Cardiac muscle cell (in vitro differentiated cells and primary cell): ENCODE measurements around the gene SDK2. TPM values are rescaled to one million over a fixed set of nuclear protein-coding genes. Genes with fewer than 3 reads are reported as not detected.

Source experiments
- DNase-seq, 2 donors: peaks; one replicate each; pipeline versions ENCODE4 v3.0.0 to v3.0.0-alpha.2; 2010 to 2017; ENCODE audit warnings: low read depth in 1 of 2, low spot score in 1 of 2
- H3K27ac ChIP-seq: fragments of 200-600 bp; sonication (generic); 2 replicates; pipeline ENCODE4 v1.5.1; 2016
- H3K27me3 ChIP-seq: fragments of 200-600 bp; sonication (generic); 2 replicates; pipeline ENCODE4 v1.6.0; 2016; ENCODE audit warnings: control low read depth
- H3K36me3 ChIP-seq: fragments of 200-600 bp; sonication (generic); 2 replicates; pipeline ENCODE4 v1.5.1; 2016; ENCODE audit warnings: control low read depth
- H3K4me1 ChIP-seq: fragments of 200-600 bp; sonication (generic); 2 replicates; pipeline ENCODE4 v1.8.1; 2017; ENCODE audit warnings: low read depth, mild to moderate bottlenecking, mixed run types
- H3K4me3 ChIP-seq: fragments of 200-600 bp; sonication (generic); 2 replicates; pipeline ENCODE4 v1.5.1; 2016; ENCODE audit warnings: mild to moderate bottlenecking
- H3K9me3 ChIP-seq: fragments of 200-600 bp; sonication (generic); 2 replicates; pipeline ENCODE4 v1.5.1; 2017; ENCODE audit warnings: low read depth, mild to moderate bottlenecking, control low read depth
- CTCF ChIP-seq: IDR thresholded peaks from 2 replicates; pipeline ENCODE4 v1.5.1; 2012; ENCODE audit warnings: low read depth, mild to moderate bottlenecking, low read length
- polyA plus RNA-seq: library from polyadenylated mRNA; unstranded; fragments of >200 nt; fragmentation: Nextera tagmentation; extraction: Ambion mirVana; gene quantifications from 2 replicates; pipeline ENCODE4 v1.2.1, GENCODE V29; 2016
- total RNA-seq: library from RNA; depleted of rRNA; stranded (reverse); fragments of >200 nt; gene quantifications from 2 replicates; pipeline ENCODE4 v1.2.3, GENCODE V29; 2016

SDK2 gene
- total and polyA plus RNA-seq, 2 experiments from 2014 or later: 11.8 to 46.8 TPM

DNA sequence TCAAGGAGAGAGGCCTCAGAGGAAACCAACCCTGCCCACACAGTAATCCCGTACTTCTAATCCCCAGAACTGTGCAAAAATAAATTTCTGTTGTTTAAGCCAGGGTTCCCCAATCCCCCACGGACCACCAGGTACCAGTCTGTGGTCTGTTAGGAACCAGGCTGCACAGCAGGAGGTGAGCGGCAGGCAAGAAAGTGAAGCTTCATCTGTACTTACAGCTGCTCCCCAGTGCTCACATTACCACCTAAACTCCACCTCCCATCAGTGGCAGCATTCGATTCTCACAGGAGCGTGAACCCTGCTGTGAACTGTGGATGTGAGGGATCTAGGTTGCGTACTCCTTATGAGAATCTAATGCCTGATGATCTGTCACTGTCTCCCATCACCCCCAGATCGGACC, 231.3 kb downstream of the SDK2 start:
- no peaks in the 10 kb centered on the region for H3K9me3 ChIP-seq
- no peaks in the 10 kb centered on the region for H3K27me3 ChIP-seq
- DNase-seq: no peak
- H3K4me1 ChIP-seq: no peaks in the 10 kb centered on the region
- peaks cover 16% of the 10 kb centered on the region for H3K36me3 ChIP-seq
- H3K27ac ChIP-seq: no peak overlapping the region
- no peak for TF ChIP-seq CTCF
- H3K4me3 ChIP-seq: no peak overlapping the region

- no peak for DNase-seq
These were observed 232.9 kb downstream of the SDK2 start for GRCh38 chr17:73411313-73411747.

DNA sequence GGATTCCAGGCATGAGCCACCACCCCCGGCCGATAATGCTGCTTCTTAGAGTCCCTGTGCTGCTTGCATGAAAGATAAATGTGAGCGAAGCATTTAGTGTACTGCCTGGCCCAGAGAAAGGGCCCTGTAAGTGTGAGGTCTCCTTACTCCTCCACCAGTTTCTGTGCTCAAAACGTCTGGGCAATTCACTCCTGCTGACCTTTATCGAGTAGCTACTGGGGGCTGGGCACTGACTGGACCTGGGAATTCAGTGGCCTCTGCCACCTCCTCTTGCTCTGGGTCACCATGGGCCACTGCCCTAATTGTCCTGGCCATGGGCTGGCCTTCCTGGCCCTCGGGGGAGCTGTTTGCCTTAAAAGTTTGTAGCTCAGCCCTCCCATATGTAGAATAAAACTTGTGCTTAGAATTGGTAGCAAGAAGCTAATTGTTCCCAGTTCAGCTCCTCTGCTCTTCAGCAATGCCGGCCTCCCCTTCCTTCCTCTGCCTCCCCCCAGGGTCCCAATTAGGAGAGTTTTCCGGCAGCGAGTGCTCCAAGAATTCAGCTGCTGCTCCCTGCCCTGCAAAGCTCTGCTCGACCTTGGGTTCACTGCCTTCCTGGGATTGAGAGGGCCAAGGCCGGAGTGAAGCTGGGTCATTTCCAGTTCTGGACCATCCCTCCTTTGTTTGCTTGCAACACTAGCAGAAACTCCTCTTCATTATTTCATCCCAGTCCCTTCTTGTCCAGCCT, 233.5 kb downstream of the SDK2 start:
- H3K27me3 ChIP-seq: no peaks in the 10 kb centered on the region
- H3K27ac ChIP-seq: no peak overlapping the region
- peaks cover 16% of the 10 kb centered on the region for H3K36me3 ChIP-seq
- peak in 1 of 2 donors; percentile 10 for DNase-seq
- no peaks in the 10 kb centered on the region for H3K9me3 ChIP-seq
- no peaks in the 10 kb centered on the region for H3K4me1 ChIP-seq
- TF ChIP-seq CTCF: no peak
- no peak overlapping the region for H3K4me3 ChIP-seq

More at GRCh38 chr17:73411313-73411747, 232.9 kb downstream of the SDK2 start:
- H3K36me3 ChIP-seq: peaks cover 16% of the 10 kb centered on the region
- TF ChIP-seq CTCF: no peak
- no peaks in the 10 kb centered on the region for H3K4me1 ChIP-seq
- no peak overlapping the region for H3K27ac ChIP-seq
- no peak overlapping the region for H3K4me3 ChIP-seq
- no peaks in the 10 kb centered on the region for H3K9me3 ChIP-seq
- H3K27me3 ChIP-seq: no peaks in the 10 kb centered on the region

DNA sequence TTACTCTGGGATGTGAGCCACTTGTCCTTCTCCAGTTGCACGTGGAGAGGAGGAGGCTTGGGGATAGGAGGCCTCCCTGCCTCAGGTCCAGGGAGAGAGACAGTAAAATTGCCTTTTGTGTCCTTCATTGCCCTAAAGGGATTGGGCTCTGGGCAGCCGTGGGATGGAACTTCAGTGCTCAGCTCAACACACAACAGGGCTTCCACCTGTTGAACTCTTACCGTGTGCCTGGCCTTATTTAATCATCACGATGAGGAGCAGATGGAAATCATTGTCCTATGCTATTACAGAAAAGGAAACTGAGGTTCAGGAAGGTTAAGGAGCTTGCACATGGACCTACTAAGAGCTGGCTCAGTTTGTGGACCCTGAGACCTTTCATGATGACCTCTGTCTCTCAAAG, 240.0 kb downstream of the SDK2 start:
- Histone ChIP-seq H3K4me1 (no peaks in the 10 kb centered on the region), H3K27me3 (no peaks in the 10 kb centered on the region), H3K4me3 (no peak overlapping the region), H3K36me3 (peaks cover 14% of the 10 kb centered on the region), H3K9me3 (no peaks in the 10 kb centered on the region), H3K27ac (no peak overlapping the region)
- DNase-seq: no peak
- TF ChIP-seq CTCF: no peak

GRCh38 chr17:73402466-73402865, 241.8 kb downstream of the SDK2 start:
- Histone ChIP-seq H3K36me3 (peaks cover 18% of the 10 kb centered on the region), H3K27me3 (no peaks in the 10 kb centered on the region), H3K4me1 (no peaks in the 10 kb centered on the region), H3K9me3 (no peaks in the 10 kb centered on the region), H3K27ac (no peak overlapping the region), H3K4me3 (no peak overlapping the region)
- no peak for TF ChIP-seq CTCF
- no peak for DNase-seq
